Epithelial cell of umbilical artery (primary cell): ENCODE results near the gene CDC42BPG. TPM values are rescaled to one million over a fixed set of nuclear protein-coding genes. Genes with fewer than 3 reads are reported as not detected.

Source experiments
- total RNA-seq: library from RNA; depleted of rRNA; stranded (reverse); fragments of >200 nt; gene quantifications from 2 replicates; pipeline ENCODE4 v1.2.3, GENCODE V29; 2014

CDC42BPG gene, protein sequence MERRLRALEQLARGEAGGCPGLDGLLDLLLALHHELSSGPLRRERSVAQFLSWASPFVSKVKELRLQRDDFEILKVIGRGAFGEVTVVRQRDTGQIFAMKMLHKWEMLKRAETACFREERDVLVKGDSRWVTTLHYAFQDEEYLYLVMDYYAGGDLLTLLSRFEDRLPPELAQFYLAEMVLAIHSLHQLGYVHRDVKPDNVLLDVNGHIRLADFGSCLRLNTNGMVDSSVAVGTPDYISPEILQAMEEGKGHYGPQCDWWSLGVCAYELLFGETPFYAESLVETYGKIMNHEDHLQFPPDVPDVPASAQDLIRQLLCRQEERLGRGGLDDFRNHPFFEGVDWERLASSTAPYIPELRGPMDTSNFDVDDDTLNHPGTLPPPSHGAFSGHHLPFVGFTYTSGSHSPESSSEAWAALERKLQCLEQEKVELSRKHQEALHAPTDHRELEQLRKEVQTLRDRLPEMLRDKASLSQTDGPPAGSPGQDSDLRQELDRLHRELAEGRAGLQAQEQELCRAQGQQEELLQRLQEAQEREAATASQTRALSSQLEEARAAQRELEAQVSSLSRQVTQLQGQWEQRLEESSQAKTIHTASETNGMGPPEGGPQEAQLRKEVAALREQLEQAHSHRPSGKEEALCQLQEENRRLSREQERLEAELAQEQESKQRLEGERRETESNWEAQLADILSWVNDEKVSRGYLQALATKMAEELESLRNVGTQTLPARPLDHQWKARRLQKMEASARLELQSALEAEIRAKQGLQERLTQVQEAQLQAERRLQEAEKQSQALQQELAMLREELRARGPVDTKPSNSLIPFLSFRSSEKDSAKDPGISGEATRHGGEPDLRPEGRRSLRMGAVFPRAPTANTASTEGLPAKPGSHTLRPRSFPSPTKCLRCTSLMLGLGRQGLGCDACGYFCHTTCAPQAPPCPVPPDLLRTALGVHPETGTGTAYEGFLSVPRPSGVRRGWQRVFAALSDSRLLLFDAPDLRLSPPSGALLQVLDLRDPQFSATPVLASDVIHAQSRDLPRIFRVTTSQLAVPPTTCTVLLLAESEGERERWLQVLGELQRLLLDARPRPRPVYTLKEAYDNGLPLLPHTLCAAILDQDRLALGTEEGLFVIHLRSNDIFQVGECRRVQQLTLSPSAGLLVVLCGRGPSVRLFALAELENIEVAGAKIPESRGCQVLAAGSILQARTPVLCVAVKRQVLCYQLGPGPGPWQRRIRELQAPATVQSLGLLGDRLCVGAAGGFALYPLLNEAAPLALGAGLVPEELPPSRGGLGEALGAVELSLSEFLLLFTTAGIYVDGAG (N-terminal part only)
- 0.15 and 0.32 TPM in 2 replicates for total RNA-seq

DNA sequence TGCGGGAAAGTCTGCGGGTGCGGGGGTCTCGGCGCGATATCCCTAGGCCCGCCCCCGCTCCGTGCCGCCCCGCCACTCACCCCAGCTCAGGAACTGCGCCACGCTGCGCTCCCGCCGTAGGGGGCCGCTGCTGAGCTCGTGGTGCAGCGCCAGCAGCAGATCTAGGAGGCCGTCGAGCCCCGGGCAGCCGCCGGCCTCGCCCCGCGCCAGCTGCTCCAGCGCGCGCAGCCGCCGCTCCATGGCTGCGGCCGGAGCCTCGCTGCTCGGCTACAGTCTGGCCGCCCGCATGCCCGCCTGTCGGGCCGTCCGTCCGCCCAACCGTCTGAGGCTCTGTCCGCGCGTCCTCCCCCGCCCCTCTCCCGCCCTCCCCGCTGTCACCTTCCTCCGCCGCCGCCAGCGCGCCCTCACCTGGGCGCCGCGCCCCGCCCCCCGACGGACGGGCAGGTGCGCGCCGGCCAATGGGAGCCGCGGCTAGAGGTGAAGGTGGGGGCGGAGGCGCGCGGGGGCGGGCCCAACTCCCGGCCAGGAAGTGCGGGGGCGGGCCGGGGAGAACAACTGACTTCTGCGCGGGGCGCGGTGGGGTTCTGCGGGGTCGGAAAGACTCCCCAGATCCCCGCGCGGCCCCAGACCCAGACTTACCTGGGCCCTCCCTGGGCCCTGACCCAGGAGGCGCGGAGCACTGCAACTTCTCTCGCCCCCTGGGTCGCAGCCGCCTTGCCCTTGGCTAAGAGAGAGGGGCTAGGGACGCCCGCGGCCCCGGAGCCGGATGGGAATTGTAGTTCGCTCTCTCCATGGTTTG lies at the start of gene CDC42BPG:
CDC42BPG (minus strand) TSS at position 324 of the 799 bp plus-strand sequence; CDS start at position 240, 84 bp downstream.

DNA sequence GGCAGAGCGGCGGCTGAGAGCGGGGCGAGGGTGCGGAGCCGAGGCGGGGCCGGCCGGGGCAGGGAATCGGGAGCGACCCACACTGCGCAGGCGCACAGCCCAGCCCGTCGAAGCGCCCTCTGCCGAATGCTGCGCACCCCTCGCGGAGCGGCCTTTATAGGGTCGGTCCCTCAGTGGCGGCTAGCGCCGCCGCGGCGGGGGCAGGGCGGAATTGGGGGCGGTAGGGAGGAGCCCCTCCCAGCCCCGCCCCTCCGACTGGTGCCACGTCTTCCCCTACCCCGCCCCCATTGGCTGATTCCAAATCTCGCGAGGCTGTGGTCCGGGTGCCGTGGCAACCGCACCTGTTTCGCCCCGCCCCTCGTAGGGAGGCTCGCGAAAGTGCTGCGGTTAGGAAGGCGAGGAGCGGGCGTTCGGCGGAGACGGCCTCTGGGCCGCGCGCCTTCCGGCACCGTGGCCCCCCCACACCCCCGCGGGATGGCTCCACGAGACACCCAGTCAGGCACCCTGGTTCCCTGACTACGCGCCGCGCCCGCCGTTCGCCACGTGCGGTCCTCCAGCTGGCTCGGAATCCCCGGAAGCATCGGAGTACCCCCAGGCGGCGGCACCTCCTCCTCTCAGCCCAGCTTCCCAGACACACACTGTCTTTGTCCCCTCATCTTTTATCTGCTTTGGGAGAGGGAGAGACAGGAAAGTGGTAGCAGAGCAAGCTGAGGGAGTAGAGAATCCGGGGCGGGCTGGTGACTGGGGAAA lies 34.2 kb upstream of the CDC42BPG start, which contains the start of gene EHD1:
EHD1 (minus strand) TSS at position 128 of the 750 bp plus-strand sequence. CDS start 157 bp downstream, outside the sequence.

DNA sequence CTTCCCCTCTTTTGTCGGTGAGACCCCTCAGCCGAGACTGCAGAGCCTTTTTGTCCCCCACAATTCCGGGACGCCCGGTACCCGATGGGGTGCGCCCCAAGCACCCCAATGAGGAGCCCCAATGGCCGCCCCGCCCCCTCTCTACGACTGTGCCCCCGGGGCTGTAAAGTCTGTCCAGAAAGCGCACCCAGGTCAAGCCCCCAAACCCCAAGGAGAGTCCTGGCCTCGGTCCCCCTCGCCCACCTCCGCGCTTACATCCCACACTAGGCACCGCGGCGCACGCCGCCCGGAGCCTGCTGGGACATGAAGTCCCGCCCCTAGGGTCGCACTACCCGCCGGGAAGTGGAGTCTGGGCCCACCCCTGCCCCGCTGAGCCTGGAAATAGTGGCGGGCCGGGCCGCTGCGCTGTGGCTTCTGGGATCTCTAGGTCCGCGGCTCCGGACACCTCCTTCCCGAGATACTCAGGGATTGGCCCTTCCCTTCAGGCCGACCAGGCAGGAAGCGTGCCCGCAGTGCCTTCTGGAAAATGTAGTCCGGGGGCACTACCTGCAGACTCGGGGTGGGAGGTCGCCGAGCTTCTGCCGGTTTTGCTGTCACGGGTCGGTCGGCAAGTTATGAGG lies 34.1 kb downstream of the CDC42BPG start, which contains the start of gene MEN1:
MEN1 (minus strand) TSS at position 281 of the 620 bp plus-strand sequence. CDS start 442 bp downstream, outside the sequence.

DNA sequence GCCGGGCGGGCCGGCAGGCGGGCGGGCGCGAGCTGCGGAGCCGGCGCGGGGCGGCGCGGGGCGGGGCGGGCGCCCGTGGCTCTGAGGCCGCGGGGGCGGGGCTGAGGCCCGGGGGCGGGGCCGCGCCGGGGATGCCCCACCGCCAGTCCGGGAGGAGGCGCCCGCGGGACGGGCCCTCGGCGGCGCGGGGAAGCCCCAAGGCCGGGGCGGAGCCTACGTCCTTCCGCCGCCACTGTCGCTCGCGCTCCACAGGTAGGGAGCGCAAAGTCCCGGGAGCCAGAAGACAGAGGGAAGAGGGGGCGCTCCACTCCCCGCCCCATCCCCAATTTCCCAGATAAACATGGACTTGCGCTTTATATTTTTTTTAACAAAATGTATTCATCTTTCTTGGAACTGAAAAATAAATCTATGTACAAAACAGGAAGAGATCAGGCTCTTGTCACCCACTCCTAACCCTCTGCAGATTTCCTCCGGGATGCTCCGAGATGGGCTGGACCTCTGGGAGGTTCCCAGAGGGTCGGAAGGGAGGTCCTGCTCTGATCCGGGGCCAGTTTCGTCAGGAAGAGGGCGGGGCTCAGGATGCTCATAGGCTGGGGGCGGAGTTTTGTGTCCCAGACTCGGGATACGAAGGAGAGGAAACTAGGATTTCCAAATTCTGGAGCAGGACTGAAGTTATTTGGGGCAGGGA lies 41.2 kb downstream of the CDC42BPG start, which contains the start of gene MAP4K2:
MAP4K2 (minus strand) TSS at position 57 of the 688 bp plus-strand sequence. CDS start 65 bp downstream, outside the sequence.

DNA sequence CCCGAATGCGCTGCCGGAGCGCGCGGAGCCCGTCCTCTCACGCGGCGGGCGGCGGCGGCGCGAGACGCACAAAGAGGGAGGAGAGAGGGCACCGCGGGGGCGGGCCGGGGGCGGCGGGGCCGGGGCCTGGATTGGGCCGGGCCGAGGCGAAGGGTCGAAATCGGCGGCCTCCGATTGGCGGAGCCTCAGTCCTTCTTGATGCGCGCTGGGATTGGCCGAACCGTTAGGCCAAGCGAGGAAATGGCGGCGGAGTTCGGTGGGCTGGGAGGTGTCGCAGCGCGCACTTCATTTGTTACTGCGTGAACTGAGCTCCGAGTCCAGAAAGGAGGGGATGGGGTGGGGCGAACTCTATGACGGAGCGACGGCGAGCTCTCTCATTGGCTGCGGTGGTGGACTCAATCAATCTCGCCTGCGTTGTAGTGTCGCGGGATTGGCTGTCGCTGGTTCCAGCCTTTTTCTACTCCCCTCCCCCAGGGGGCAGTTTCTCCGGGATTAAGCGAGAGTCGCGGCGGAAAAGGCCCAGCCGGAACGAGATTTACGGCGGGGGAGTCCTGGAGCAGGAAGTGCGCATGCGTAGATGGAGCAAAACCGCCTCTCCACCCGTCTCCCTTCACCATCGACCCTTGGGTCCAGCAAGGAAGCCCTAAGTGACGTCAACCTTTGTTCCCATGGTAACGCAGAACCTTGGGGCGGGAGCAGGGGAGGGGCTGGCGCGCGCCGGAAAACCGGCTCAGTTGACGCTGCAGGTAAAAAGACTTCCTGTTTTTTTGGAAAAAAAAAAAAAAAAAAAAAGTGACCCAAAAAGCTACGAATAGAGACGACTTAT lies 65.8 kb downstream of the CDC42BPG start, which contains the start of gene SF1:
SF1 (minus strand) TSS at position 70 of the 826 bp plus-strand sequence. CDS start 150 bp downstream, outside the sequence.

Other genes starting within 250 kb of the CDC42BPG start
- gene NRXN2, start 121.5 kb downstream of the CDC42BPG start, total RNA-seq = 1.1 TPM in 1 of 2 replicates, not detected in the other
- gene RASGRP2, start 100.5 kb downstream of the CDC42BPG start, total RNA-seq = 0.46 and 1.6 TPM in 2 replicates
- gene PYGM, start 84.7 kb downstream of the CDC42BPG start, total RNA-seq = under 0.01 and 0.46 TPM in 2 replicates
- gene SF1, start 66.1 kb downstream of the CDC42BPG start, total RNA-seq = 65.6 and 72.6 TPM in 2 replicates
- gene MAP4K2, start 41.4 kb downstream of the CDC42BPG start, total RNA-seq = 37.7 and 44.1 TPM in 2 replicates
- gene MEN1, start 34.1 kb downstream of the CDC42BPG start, total RNA-seq = 13.0 and 13.1 TPM in 2 replicates
- 62.9 and 73.1 TPM in 2 replicates for gene EHD1, start 34.0 kb upstream of the CDC42BPG start, total RNA-seq
- 7.5 and 11.7 TPM in 2 replicates for gene ATG2A, start 72.6 kb upstream of the CDC42BPG start, total RNA-seq
- 7.8 and 7.9 TPM in 2 replicates for gene PPP2R5B, start 80.0 kb upstream of the CDC42BPG start, total RNA-seq
- not detected in 2 replicates for gene GPHA2, start 91.2 kb upstream of the CDC42BPG start, total RNA-seq
- not detected in 2 replicates for gene MAJIN, start 127.5 kb upstream of the CDC42BPG start, total RNA-seq
- gene BATF2, start 152.3 kb upstream of the CDC42BPG start, total RNA-seq = 0.65 and 12.3 TPM in 2 replicates
- 113 and 137 TPM in 2 replicates for gene ARL2, start 169.5 kb upstream of the CDC42BPG start, total RNA-seq
- 8.1 and 8.5 TPM in 2 replicates for gene SNX15, start 182.8 kb upstream of the CDC42BPG start, total RNA-seq
- gene SAC3D1, start 196.6 kb upstream of the CDC42BPG start, total RNA-seq = 9.4 and 13.7 TPM in 2 replicates
- gene NAALADL1, start 213.9 kb upstream of the CDC42BPG start, total RNA-seq = 5.5 and 9.7 TPM in 2 replicates
- gene CDCA5, start 239.4 kb upstream of the CDC42BPG start, total RNA-seq = 7.1 and 11.4 TPM in 2 replicates
- 33.5 and 34.7 TPM in 2 replicates for gene ZFPL1, start 239.6 kb upstream of the CDC42BPG start, total RNA-seq